Left renal pelvis (tissue), 4 donors: ENCODE results near the gene CTBP2. TPM values are rescaled to one million over a fixed set of nuclear protein-coding genes. Genes with fewer than 3 reads are reported as not detected.

ENCODE experiments used
- DNase-seq, 4 donors: peaks; one replicate each; pipeline ENCODE4 v3.0.0-alpha.2; 2013; ENCODE audit warnings: low read depth in 4 of 4, low spot score in 3 of 4
- polyA plus RNA-seq, 4 donors: library from polyadenylated mRNA; unstranded; fragments of 120-200 nt; gene quantifications; one replicate each; pipeline ENCODE4 v1.2.1, GENCODE V29; 2013; ENCODE audit not compliant: insufficient read length in 4 of 4

The CTBP2 gene
- polyA plus RNA-seq, 4 donors: 44.4 to 90.5 (median 87.6) TPM

DNA sequence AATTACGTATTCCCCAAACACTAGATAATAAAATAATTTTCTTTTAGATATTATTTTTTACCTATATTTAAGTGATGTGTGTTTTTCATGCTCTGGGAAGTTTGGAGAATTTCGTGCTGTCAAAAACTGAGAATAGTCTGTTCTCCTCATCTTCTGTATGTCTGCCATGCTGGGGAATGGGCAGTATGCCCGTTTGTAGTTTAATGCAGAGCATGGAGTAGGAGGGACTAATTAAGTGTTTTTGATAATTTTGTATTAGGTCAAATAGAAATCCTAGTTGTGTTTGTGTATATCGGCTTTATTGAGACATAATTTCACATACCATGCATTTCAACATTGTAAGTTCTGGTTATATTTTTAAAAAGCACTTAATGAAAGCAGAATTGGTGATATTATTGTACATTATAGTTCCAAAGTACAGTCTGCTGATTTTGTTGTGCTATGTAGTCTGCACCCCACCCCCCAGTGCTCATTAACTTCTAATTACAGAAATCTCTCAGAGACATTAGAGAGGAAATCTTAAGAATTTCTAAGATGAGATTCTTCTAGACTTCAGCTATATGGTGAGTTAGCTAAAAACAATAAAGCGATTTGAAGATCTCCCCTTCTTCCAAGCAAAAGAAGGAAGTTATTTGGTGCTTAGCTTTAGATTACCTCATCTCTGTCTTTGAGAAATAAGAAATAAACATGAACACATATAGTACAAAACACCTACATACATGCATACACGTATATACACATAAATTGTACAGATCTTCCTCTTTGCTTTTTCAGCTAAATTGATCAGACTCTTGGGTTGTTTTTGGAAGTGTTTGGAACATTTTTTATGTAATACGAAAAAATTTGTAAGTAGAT lies 196.3 kb downstream of the CTBP2 start:
- no peak for DNase-seq

DNA sequence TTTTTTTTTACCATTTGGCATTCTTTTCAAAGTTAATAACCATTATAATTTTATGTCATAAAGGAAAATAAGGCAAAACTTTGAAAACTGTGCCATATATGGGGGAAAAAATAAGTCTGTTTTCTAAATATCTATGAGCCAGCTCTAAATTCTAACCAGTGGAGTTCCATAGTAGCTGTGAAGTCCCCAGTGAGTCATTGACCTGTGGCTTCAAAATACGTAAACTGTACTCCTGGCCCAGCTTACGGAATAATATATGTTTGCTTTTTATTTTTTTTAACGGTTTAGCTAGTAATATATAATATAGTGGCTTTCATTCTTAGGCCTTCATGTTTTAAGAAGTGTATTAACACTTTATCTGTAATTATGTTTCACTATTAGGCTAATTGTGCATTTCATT lies 197.9 kb downstream of the CTBP2 start:
- no peak for DNase-seq

GRCh38 chr10:124961248-124961570 lies 199.2 kb downstream of the CTBP2 start:
- no peak for DNase-seq

- DNase-seq: no peak
These were observed 200.8 kb downstream of the CTBP2 start for GRCh38 chr10:124959564-124959963.

DNA sequence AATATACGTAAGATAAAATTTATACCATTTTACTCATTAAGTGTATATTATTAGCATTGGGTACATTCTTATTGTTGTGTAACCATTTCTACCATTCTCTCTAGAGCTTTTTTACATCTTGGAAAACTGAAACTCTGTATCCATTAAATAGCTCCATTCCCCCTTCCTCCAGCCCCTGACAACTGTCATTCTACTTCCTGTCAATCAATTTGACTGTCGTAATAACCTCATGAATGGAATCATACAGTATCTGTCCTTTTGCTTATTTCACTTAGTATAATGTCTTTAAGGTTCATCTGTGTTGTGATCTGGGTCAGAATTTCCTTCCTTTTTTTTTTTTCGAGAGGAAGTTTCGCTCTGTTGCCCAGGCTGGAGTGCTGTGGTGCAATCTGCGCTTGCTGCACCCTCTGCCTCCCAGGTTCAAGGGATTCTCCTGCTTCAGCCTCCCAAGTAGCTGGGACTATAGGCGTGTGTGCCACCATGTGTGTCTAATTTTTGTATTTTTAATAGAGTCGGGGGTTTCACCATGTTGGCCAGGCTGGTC lies 202.9 kb downstream of the CTBP2 start:
- no peak for DNase-seq

DNA sequence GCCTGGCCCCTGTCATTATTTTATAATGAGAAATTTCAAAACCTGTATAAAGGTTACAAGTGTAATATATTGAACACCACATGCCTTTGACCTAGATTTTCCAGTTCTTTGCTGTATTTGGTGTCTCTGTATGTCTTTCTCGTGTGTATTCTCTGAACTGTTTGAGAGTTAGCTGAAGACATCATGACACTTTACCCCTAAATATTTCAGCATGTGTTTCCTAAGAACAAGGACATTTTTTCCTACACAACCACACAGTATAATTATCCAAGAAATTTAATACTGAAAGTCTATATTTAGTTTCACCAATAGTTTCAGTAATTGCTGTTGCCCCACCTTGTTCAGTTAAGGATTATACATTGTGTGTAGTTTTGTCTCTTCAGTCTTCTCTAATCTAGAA lies 203.6 kb downstream of the CTBP2 start:
- no peak for DNase-seq

- DNase-seq: no peak
These were observed 204.5 kb downstream of the CTBP2 start for GRCh38 chr10:124955868-124956267.

- no peak for DNase-seq
These were observed 205.1 kb downstream of the CTBP2 start for GRCh38 chr10:124955243-124955642.

DNA sequence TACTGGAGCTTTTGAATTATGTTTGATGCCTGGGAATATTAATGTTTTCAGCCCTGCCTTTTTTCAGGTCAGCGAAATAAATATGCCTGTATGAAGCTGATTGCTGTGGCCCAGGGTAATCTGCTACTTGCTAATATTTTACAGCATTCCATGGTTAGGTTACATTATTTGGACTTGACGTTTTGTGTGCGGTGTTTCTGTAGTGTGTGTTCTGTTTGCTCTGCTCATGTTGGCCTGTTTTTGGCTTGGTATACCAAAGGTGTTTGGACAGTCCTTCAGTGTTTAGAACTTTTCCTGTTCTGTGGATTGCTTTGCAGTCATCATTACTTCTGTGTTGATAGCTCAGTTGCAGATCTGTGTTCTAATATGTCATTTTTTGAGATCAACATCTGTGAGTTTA lies 206.9 kb downstream of the CTBP2 start:
- DNase-seq: no peak

DNA sequence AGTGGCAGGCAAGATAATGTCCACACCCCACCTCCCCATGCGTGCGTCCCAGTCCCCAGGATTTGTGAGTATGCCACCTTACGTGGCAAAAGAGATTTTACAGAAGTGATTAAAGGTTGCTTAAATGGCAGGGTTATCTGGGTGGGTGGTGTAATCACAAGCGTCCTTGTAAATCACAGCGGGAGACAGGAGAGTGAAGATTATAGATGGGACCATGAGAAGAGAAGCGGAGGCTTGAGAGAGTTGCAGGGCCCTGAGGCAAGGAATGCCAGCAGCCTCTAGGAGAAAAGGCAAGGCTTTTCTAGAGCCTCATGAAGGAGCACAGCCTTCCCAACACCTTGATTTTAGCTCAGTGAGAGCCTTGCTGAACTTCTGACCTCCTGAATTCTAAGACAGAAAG lies 208.2 kb downstream of the CTBP2 start:
- DNase-seq: no peak

DNA sequence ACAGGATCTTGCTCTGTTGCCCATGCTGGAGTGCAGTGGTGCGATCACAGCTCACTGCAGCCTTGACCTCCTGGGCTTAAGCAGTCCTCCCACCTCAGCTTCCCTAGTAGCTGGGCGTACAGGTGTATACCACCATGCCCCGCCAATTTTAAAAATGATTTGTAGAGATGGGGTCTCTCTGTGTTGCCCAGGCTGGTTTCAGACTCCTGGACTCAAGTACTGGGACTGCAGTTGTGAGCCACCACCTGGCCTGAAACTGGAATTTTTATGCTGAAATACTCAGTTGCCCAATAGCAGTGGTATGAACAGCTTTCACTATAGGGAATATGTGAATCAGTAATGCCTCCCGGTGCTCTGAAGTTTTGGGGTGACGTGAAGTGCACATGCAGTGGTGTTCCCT lies 210.8 kb downstream of the CTBP2 start:
- no peak for DNase-seq

- no peak for DNase-seq
These were observed 213.4 kb downstream of the CTBP2 start for GRCh38 chr10:124946945-124947344.

DNA sequence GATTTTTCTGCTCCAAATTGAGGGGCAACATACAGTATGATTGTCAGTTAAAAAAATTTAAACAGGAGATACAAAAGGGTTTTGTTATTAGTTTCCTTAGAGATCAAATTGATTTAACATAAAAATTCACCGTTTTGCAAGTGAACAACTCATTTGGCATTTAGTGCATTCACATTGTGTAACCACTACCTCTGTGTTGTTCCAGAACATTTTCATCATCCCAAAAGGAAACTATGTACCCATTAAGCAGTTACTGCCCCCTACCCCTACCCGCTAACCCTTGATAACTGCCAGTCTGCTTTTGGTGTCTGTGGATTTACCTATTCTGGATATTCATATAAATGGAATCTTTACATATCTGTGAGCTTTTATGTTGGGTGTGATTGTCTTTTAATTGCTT lies 215.4 kb downstream of the CTBP2 start:
- DNase-seq: no peak

DNA sequence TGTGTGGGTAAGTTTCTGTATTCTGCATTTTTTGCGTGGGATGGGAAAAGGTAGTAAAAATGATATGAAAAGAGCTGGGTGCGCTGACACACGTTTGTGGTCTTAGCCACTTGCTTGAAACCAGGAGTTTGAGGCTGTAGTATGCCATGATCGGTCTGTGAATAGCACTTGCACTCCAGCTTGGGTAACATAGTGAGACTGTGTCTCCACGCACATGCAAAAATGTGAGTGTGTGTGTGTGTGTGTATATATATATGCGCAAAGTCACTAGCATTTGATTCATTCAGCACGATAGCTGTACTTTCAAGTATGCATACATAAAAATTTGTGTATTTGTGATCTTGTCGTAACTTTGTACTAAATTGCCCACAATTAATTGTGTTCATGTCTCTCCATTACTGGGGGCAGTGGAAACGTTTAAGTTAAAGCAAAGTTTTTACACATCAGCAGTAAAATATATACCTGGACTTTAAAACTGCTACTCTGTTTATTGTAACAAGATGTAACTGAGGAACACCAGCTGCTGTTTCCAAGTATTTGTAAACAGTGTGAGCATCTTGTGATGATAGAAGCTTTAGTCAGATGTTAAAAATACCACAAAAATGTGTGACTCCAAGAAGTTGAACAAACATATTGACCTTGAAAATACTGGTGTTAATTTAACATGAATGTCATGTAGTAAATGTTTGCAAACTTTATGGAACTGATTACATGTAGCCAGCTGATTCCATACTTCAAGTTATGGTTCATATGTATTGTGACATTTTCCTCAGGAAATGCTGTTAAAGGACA lies 216.9 kb downstream of the CTBP2 start:
- no peak for DNase-seq

- DNase-seq: no peak
These were observed 217.8 kb downstream of the CTBP2 start for GRCh38 chr10:124942317-124943169.

DNA sequence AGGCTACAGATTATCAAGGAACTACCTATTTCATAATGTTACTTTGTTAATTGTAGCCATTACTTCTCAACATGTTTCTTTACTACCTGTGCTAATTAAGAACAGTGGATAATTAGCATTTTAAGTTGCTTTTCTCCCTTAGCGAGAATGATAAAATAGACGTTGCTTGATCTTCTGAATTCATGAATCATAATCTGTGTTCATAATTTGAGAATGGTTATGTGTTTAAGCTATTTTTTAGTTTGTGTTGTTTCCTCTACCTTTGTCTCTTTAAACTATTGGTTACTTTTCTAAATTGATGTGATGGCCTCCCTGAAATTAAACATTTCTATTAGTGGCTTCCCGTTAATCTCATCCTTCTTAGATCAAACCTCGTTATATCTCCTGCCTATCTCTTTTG lies 218.5 kb downstream of the CTBP2 start, which contains the start of gene ZRANB1:
ZRANB1 (plus strand) TSS at position 301 of the 400 bp plus-strand sequence. CDS start 371 bp downstream, outside the sequence.
- DNase-seq: no peak

GRCh38 chr10:124939290-124939689 lies 221.1 kb downstream of the CTBP2 start:
- DNase-seq: no peak

DNA sequence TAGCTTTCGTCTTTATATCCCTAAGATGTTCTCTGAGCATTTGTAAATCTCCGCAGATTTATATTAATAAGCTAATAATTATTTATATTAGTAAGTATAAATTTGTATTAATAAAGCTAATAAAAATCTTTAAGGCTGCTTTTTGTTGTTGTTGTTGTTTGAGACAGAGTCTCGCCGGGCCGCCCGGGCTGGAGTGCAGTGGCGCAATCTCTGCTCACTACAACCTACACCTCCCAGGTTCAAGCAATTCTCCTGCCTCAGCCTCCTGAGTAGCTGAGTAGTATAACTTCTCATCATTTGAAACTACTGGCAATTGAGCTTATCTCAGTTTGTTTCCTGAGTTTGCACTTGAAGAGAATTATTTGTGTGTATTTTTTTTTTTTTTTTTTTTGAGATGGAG lies 223.6 kb downstream of the CTBP2 start:
- DNase-seq: no peak

DNA sequence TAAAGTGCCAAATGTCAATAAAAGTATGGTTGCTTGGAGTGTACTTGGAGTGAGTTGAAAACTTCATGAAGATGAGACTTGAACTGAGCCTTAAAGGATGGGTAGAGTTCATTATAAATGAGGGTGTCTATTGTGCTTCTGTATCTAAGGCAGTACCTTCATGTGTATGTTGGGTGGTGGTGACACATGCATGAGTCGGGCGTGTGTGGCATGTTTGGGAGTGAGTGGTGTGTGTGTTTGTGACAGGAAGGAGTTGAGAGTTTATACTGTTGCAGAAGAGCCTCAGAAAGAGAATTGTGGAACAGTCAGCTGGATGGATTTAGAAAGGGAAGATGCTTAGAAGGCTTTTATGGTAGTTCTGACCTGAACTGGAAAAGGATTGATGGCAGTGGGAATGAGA lies 224.4 kb downstream of the CTBP2 start:
- no peak for DNase-seq
